GM21515 (cell line): ENCODE results near the gene ENTPD6.
"Not testable (repeated sequence)": the region's sequence is repeated elsewhere in the genome, so short reads cannot be mapped to it uniquely, and the experiment has no call there.

Experiments
- ATAC-seq: cut with Tn5 transposase; IDR thresholded peaks from one replicate; pipeline ENCODE4 v1.9.1; 2021; ENCODE audit not compliant: unreplicated experiment

ENTPD6 gene

GRCh38 chr20:25254986-25255680 lies 59.6 kb downstream of the ENTPD6 start:
- no peak for ATAC-seq

- no peak for ATAC-seq
Measured at GRCh38 chr20:25256226-25256859, 60.8 kb downstream of the ENTPD6 start.

- ATAC-seq, result no peak
Measured at GRCh38 chr20:25257130-25257529, 61.6 kb downstream of the ENTPD6 start.

GRCh38 chr20:25257756-25258475 lies 62.4 kb downstream of the ENTPD6 start:
- no peak for ATAC-seq

- no peak for ATAC-seq
Measured at GRCh38 chr20:25258476-25258805, 62.9 kb downstream of the ENTPD6 start.

- no peak for ATAC-seq
Measured at GRCh38 chr20:25258828-25259227, 63.3 kb downstream of the ENTPD6 start.

- ATAC-seq, result no peak
Measured at GRCh38 chr20:25259358-25259757, 63.8 kb downstream of the ENTPD6 start.

- ATAC-seq, result no peak
Measured at GRCh38 chr20:25259788-25260254, 64.3 kb downstream of the ENTPD6 start.

- ATAC-seq, result not testable (repeated sequence)
Measured at GRCh38 chr20:25260770-25261437, 65.4 kb downstream of the ENTPD6 start.

GRCh38 chr20:25269057-25269832 lies 73.7 kb downstream of the ENTPD6 start:
- ATAC-seq, result no peak

- no peak for ATAC-seq
Measured at GRCh38 chr20:25269833-25270170, 74.3 kb downstream of the ENTPD6 start.

GRCh38 chr20:25270829-25271251 lies 75.3 kb downstream of the ENTPD6 start:
- no peak for ATAC-seq

- no peak for ATAC-seq
Measured at GRCh38 chr20:25271486-25272222, 76.1 kb downstream of the ENTPD6 start.

GRCh38 chr20:25272223-25273000 lies 76.9 kb downstream of the ENTPD6 start:
- ATAC-seq, result no peak

GRCh38 chr20:25273046-25273445 lies 77.5 kb downstream of the ENTPD6 start:
- ATAC-seq, result no peak

GRCh38 chr20:25273541-25274358 lies 78.2 kb downstream of the ENTPD6 start:
- no peak for ATAC-seq

- ATAC-seq, result no peak
Measured at GRCh38 chr20:25274481-25274880, 79.0 kb downstream of the ENTPD6 start.
